Astrocyte (in vitro differentiated cells and primary cell): ENCODE measurements around the gene FGGY. TPM values are rescaled to one million over a fixed set of nuclear protein-coding genes. Genes with fewer than 3 reads are reported as not detected.

ENCODE experiments used
- DNase-seq: peaks from one replicate; pipeline ENCODE4 v3.0.0-alpha.2; 2010; ENCODE audit warnings: low read depth
- FAIRE-seq: peaks from 2 replicates; lab custom pipeline; 2011; peaks lifted over from hg19 to GRCh38; lab: Jason Lieb, UNC
- H2AFZ ChIP-seq: 2 replicates; pipeline ENCODE4 v1.6.0; 2012; ENCODE audit warnings: low read depth, low read length, inconsistent platforms
- H3K27ac ChIP-seq: 2 replicates; pipeline ENCODE4 v1.5.1; 2011; ENCODE audit warnings: low read depth, low read length, inconsistent platforms
- H3K27me3 ChIP-seq: 2 replicates; pipeline ENCODE4 v1.6.0; 2011; ENCODE audit warnings: low read length, inconsistent platforms; ENCODE audit not compliant: insufficient read depth
- H3K36me3 ChIP-seq: 2 replicates; pipeline ENCODE4 v1.5.1; 2011; ENCODE audit warnings: low read length, inconsistent platforms; ENCODE audit not compliant: insufficient read depth
- H3K4me1 ChIP-seq: 2 replicates; pipeline ENCODE4 v1.5.1; 2011; ENCODE audit warnings: low read length, inconsistent platforms; ENCODE audit not compliant: insufficient read depth
- H3K4me2 ChIP-seq: 2 replicates; pipeline ENCODE4 v1.6.0; 2012; ENCODE audit warnings: low read length, inconsistent platforms
- H3K4me3 ChIP-seq: 2 replicates; pipeline ENCODE4 v1.5.1; 2011; ENCODE audit warnings: low read depth, mild to moderate bottlenecking, low read length, inconsistent platforms; ENCODE audit not compliant: insufficient read depth
- H3K79me2 ChIP-seq: 2 replicates; pipeline ENCODE4 v1.6.0; 2012; ENCODE audit warnings: mild to moderate bottlenecking, low read length, inconsistent platforms; ENCODE audit not compliant: insufficient read depth
- H3K9ac ChIP-seq: 2 replicates; pipeline ENCODE4 v1.6.0; 2012; ENCODE audit warnings: mild to moderate bottlenecking, low read length, inconsistent platforms
- H3K9me3 ChIP-seq: 2 replicates; pipeline ENCODE4 v1.5.1; 2012; ENCODE audit warnings: low read depth, mild to moderate bottlenecking, low read length, inconsistent platforms; ENCODE audit not compliant: insufficient read depth
- H4K20me1 ChIP-seq: 2 replicates; pipeline ENCODE4 v1.6.0; 2012; ENCODE audit warnings: low read length, inconsistent platforms; ENCODE audit not compliant: insufficient read depth
- H3K27ac Mint-ChIP-seq: one replicate; pipeline ENCODE4 v1.8.0; 2021; ENCODE audit warnings: mild to moderate bottlenecking, mixed read lengths; ENCODE audit not compliant: unreplicated experiment
- H3K27me3 Mint-ChIP-seq: one replicate; pipeline ENCODE4 v1.8.0; 2021; ENCODE audit warnings: low read depth, mixed read lengths; ENCODE audit not compliant: unreplicated experiment
- H3K36me3 Mint-ChIP-seq: one replicate; pipeline ENCODE4 v1.8.0; 2021; ENCODE audit warnings: low read depth, mixed read lengths; ENCODE audit not compliant: unreplicated experiment
- H3K4me1 Mint-ChIP-seq: one replicate; pipeline ENCODE4 v1.8.0; 2021; ENCODE audit warnings: low read depth, mixed read lengths; ENCODE audit not compliant: unreplicated experiment
- H3K4me3 Mint-ChIP-seq: one replicate; pipeline ENCODE4 v1.8.0; 2021; ENCODE audit warnings: mild to moderate bottlenecking, moderate library complexity, mixed read lengths; ENCODE audit not compliant: unreplicated experiment
- H3K9me3 Mint-ChIP-seq: one replicate; pipeline ENCODE4 v1.8.0; 2021; ENCODE audit warnings: mild to moderate bottlenecking, mixed read lengths; ENCODE audit not compliant: unreplicated experiment
- EZH2 ChIP-seq: IDR thresholded peaks from 2 replicates; pipeline ENCODE4 v1.6.1; 2012; ENCODE audit warnings: mild to moderate bottlenecking, low read length, inconsistent platforms; ENCODE audit not compliant: insufficient read depth
- total RNA-seq: library from RNA; stranded (reverse); gene quantifications from 2 replicates; pipeline ENCODE4 v1.2.1, GENCODE V29; 2021
- TF ChIP-seq, protein P1 (sequence below): IDR thresholded peaks from 2 replicates; pipeline ENCODE4 v1.5.1; 2011; ENCODE audit warnings: low read depth, mild to moderate bottlenecking, inconsistent platforms, low read length, moderate library complexity; ENCODE audit not compliant: insufficient read depth

Gene FGGY
- total RNA-seq, 1 donor from 2014 or later = 6.8 TPM

GRCh38 chr1:59771361-59771760, 474.5 kb downstream of the FGGY start:
- Histone ChIP-seq H3K4me1 (no peaks in the 10 kb centered on the region), H3K9ac (no peak overlapping the region), H3K36me3 (no peaks in the 10 kb centered on the region), H3K4me3 (no peak overlapping the region), H3K4me2 (no peak overlapping the region), H4K20me1 (no peaks in the 10 kb centered on the region), H3K27ac (no peak overlapping the region), H3K79me2 (no peaks in the 10 kb centered on the region), H2AFZ (no peak overlapping the region), H3K27me3 (no peaks in the 10 kb centered on the region), H3K9me3 (no peaks in the 10 kb centered on the region)
- Mint-ChIP-seq H3K9me3 (no peaks in the 10 kb centered on the region), H3K36me3 (no peaks in the 10 kb centered on the region), H3K27ac (no peak overlapping the region), H3K4me1 (peaks cover 1% of the 10 kb centered on the region), H3K4me3 (no peak overlapping the region), H3K27me3 (no peaks in the 10 kb centered on the region)
- FAIRE-seq = no peak
- DNase-seq = no peak
- TF ChIP-seq, protein P1, sequence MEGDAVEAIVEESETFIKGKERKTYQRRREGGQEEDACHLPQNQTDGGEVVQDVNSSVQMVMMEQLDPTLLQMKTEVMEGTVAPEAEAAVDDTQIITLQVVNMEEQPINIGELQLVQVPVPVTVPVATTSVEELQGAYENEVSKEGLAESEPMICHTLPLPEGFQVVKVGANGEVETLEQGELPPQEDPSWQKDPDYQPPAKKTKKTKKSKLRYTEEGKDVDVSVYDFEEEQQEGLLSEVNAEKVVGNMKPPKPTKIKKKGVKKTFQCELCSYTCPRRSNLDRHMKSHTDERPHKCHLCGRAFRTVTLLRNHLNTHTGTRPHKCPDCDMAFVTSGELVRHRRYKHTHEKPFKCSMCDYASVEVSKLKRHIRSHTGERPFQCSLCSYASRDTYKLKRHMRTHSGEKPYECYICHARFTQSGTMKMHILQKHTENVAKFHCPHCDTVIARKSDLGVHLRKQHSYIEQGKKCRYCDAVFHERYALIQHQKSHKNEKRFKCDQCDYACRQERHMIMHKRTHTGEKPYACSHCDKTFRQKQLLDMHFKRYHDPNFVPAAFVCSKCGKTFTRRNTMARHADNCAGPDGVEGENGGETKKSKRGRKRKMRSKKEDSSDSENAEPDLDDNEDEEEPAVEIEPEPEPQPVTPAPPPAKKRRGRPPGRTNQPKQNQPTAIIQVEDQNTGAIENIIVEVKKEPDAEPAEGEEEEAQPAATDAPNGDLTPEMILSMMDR = no peak
- TF ChIP-seq EZH2 = no peak

DNA sequence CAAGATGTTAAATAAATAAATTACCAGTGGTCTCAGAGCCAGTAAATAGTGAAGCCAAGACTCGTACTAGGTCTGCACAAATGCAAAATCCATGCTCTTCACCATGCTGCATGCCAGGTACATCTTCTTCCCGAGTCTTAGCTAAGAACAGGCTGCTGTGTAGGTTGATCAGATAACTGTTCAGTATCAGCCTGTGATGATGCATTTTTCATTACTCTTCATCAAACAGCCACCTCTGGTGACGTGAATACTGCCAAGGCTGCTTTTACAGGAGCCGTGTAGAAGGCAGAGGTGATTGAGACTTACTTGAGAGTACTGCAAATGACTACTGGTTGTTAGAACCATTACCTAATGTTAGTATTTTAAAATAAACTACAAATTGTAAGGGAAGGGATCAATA, 478.6 kb downstream of the FGGY start:
- Histone ChIP-seq H3K27ac (no peak overlapping the region), H3K4me3 (no peak overlapping the region), H3K4me2 (no peak overlapping the region), H2AFZ (no peak overlapping the region), H3K27me3 (no peaks in the 10 kb centered on the region), H3K9ac (no peak overlapping the region), H3K79me2 (no peaks in the 10 kb centered on the region), H3K36me3 (no peaks in the 10 kb centered on the region), H3K9me3 (no peaks in the 10 kb centered on the region), H4K20me1 (no peaks in the 10 kb centered on the region), H3K4me1 (peaks cover 3% of the 10 kb centered on the region)
- Mint-ChIP-seq H3K27ac (no peak overlapping the region), H3K4me1 (no peaks in the 10 kb centered on the region), H3K9me3 (no peaks in the 10 kb centered on the region), H3K4me3 (no peak overlapping the region), H3K36me3 (no peaks in the 10 kb centered on the region), H3K27me3 (no peaks in the 10 kb centered on the region)
- FAIRE-seq = peak; percentile 29
- no peak for DNase-seq
- no peak for TF ChIP-seq EZH2
- TF ChIP-seq, protein P1 = no peak

GRCh38 chr1:59776960-59777852, 480.3 kb downstream of the FGGY start:
- Histone ChIP-seq H2AFZ (peak overlapping the region; percentile 53), H3K27me3 (no peaks in the 10 kb centered on the region), H3K79me2 (no peaks in the 10 kb centered on the region), H3K36me3 (no peaks in the 10 kb centered on the region), H3K27ac (no peak overlapping the region), H3K9me3 (no peaks in the 10 kb centered on the region), H3K4me3 (no peak overlapping the region), H3K4me2 (peak overlapping the region; percentile 36), H3K9ac (no peak overlapping the region), H4K20me1 (no peaks in the 10 kb centered on the region), H3K4me1 (peaks cover 3% of the 10 kb centered on the region)
- TF ChIP-seq, protein P1 = no peak
- no peak for TF ChIP-seq EZH2
- Mint-ChIP-seq H3K4me1 (no peaks in the 10 kb centered on the region), H3K4me3 (no peak overlapping the region), H3K36me3 (no peaks in the 10 kb centered on the region), H3K27ac (peak overlapping the region; percentile 59), H3K27me3 (no peaks in the 10 kb centered on the region), H3K9me3 (no peaks in the 10 kb centered on the region)
- FAIRE-seq (peak; percentile 58), DNase-seq (peak; percentile 24)
